Loucy (cell line): Measurements from ENCODE around the gene HIGD2B.
"Not testable (repeated sequence)": the region's sequence is repeated elsewhere in the genome, so short reads cannot be mapped to it uniquely, and the experiment has no call there.

Experiments used
- H2AFZ ChIP-seq: fragments of 200-600 bp; sonication (generic); 2 replicates; pipeline ENCODE4 v1.6.0; 2016; ENCODE audit warnings: antibody characterized with exemption, mild to moderate bottlenecking, low read length, moderate library complexity
- H3F3A ChIP-seq: fragments of 200-600 bp; 2 replicates; pipeline ENCODE4 v1.6.0; 2016; ENCODE audit warnings: antibody characterized with exemption, low read depth, mild to moderate bottlenecking
- H3K27me3 ChIP-seq: fragments of 200-600 bp; sonication (generic); 2 replicates; pipeline ENCODE4 v1.6.1; 2014; ENCODE audit warnings: low read length, mild to moderate bottlenecking; ENCODE audit not compliant: insufficient read depth, poor library complexity, severe bottlenecking
- H3K36me3 ChIP-seq: fragments of 200-600 bp; sonication (generic); 2 replicates; pipeline ENCODE4 v1.6.1; 2016; ENCODE audit warnings: low read length; ENCODE audit not compliant: insufficient read depth
- H3K4me1 ChIP-seq: fragments of 200-600 bp; sonication (generic); 2 replicates; pipeline ENCODE4 v1.5.1; 2014; ENCODE audit warnings: low read length, mild to moderate bottlenecking; ENCODE audit not compliant: insufficient read depth, poor library complexity, severe bottlenecking
- H3K4me2 ChIP-seq: fragments of 200-600 bp; sonication (generic); 2 replicates; pipeline ENCODE4 v1.6.0; 2014; ENCODE audit warnings: antibody characterized with exemption, low read length, low read depth, mild to moderate bottlenecking; ENCODE audit not compliant: poor library complexity, severe bottlenecking
- H3K4me3 ChIP-seq: fragments of 200-600 bp; sonication (generic); 2 replicates; pipeline ENCODE4 v1.5.1; 2014; ENCODE audit warnings: low read length, mild to moderate bottlenecking, mixed read lengths; ENCODE audit not compliant: poor library complexity, severe bottlenecking
- H3K79me2 ChIP-seq: fragments of 200-600 bp; sonication (generic); 2 replicates; pipeline ENCODE4 v1.6.1; 2014; ENCODE audit warnings: low read length; ENCODE audit not compliant: insufficient read depth
- H3K9ac ChIP-seq: fragments of 200-600 bp; sonication (generic); 2 replicates; pipeline ENCODE4 v1.6.0; 2014; ENCODE audit warnings: mild to moderate bottlenecking, low read depth, low read length, moderate library complexity; ENCODE audit not compliant: poor library complexity, severe bottlenecking
- H3K9me2 ChIP-seq: fragments of 200-600 bp; sonication (generic); replicated peaks from 2 replicates; pipeline ENCODE4 v1.6.1; 2016; ENCODE audit warnings: low read depth, low read length, mixed read lengths
- H3K9me3 ChIP-seq: fragments of 200-600 bp; sonication (generic); 2 replicates; pipeline ENCODE4 v1.6.1; 2014; ENCODE audit warnings: mild to moderate bottlenecking, antibody characterized with exemption, low read length, low read depth; ENCODE audit not compliant: insufficient read depth
- H4K20me1 ChIP-seq: fragments of 200-600 bp; sonication (generic); 2 replicates; pipeline ENCODE4 v1.6.0; 2014; ENCODE audit warnings: antibody characterized with exemption, low read length, mild to moderate bottlenecking; ENCODE audit not compliant: insufficient read depth, poor library complexity, severe bottlenecking
- CTCF ChIP-seq: fragments of 200-600 bp; sonication (generic); conservative IDR thresholded peaks from 2 replicates; pipeline ENCODE4 v1.5.1; 2014; ENCODE audit warnings: mild to moderate bottlenecking, antibody characterized with exemption, low read length
- EZH2phosphoT487 ChIP-seq: fragments of 200-600 bp; IDR thresholded peaks from 2 replicates; pipeline ENCODE4 v1.6.1; 2018; ENCODE audit warnings: antibody characterized with exemption, mild to moderate bottlenecking, moderate library complexity, borderline replicate concordance

HIGD2B gene

GRCh38 chr15:72727154-72727553, 41.2 kb upstream of the HIGD2B start:
- Histone ChIP-seq H4K20me1 (no peaks in the 10 kb centered on the region), H3K4me2 (no peak overlapping the region), H3K9me2 (no peaks in the 10 kb centered on the region), H3K36me3 (no peaks in the 10 kb centered on the region), H3K9ac (no peak overlapping the region), H3K27me3 (no peaks in the 10 kb centered on the region), H2AFZ (no peak overlapping the region), H3K79me2 (no peaks in the 10 kb centered on the region), H3K9me3 (no peaks in the 10 kb centered on the region), H3F3A (no peaks in the 10 kb centered on the region), H3K4me3 (no peak overlapping the region), H3K4me1 (no peaks in the 10 kb centered on the region)
- no peak for TF ChIP-seq EZH2phosphoT487
- TF ChIP-seq CTCF, result no peak

GRCh38 chr15:72725851-72726250, 39.9 kb upstream of the HIGD2B start:
- H3K79me2 ChIP-seq, H3F3A ChIP-seq, H3K9me2 ChIP-seq, H4K20me1 ChIP-seq, H3K4me1 ChIP-seq, H3K9me3 ChIP-seq, H3K27me3 ChIP-seq, H3K4me2 ChIP-seq, H3K36me3 ChIP-seq, H3K9ac ChIP-seq, H2AFZ ChIP-seq, H3K4me3 ChIP-seq: not testable (repeated sequence)

DNA sequence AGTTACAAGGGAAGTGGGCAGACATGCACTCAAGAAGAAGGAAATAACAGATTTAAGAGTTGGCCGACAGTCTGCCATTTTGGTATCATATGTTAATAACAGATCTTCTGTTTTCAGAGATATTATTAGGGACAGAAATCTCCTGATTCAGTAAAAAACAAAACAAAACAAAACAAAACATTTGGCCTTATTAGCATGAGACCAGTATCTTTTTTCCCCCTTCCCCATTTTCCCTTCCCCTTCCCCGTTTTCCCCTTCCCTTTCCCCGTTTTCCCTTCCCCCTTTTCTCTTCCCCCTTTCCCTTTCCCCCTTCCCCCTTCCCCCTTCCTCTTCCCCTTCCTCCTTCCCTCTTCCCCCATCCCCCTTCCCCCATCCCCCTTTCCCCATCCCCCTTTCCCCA, 39.5 kb upstream of the HIGD2B start:
- TF ChIP-seq CTCF (no peak), EZH2phosphoT487 (no peak)
- no peak overlapping the region for H3K4me2 ChIP-seq

GRCh38 chr15:72724028-72724427, 38.0 kb upstream of the HIGD2B start:
- Histone ChIP-seq H3K9me2 (no peaks in the 10 kb centered on the region), H3K79me2 (no peaks in the 10 kb centered on the region), H3K36me3 (no peaks in the 10 kb centered on the region), H3K27me3 (no peaks in the 10 kb centered on the region), H3K4me2 (no peak overlapping the region), H3K4me1 (no peaks in the 10 kb centered on the region), H2AFZ (no peak overlapping the region), H3K9me3 (no peaks in the 10 kb centered on the region), H3K9ac (no peak overlapping the region), H4K20me1 (no peaks in the 10 kb centered on the region), H3F3A (no peaks in the 10 kb centered on the region), H3K4me3 (no peak overlapping the region)
- TF ChIP-seq CTCF, result no peak
- no peak for TF ChIP-seq EZH2phosphoT487

More for the DNA sequence above, 39.5 kb upstream of the HIGD2B start:
- H3K9ac ChIP-seq, result no peak overlapping the region
- H3K4me3 ChIP-seq, result no peak overlapping the region
- no peaks in the 10 kb centered on the region for H3K9me3 ChIP-seq
- H4K20me1 ChIP-seq, result no peaks in the 10 kb centered on the region
- H3F3A ChIP-seq, result no peaks in the 10 kb centered on the region
- H3K4me1 ChIP-seq, result no peaks in the 10 kb centered on the region
- no peaks in the 10 kb centered on the region for H3K27me3 ChIP-seq
- no peak overlapping the region for H2AFZ ChIP-seq
- H3K79me2 ChIP-seq, result no peaks in the 10 kb centered on the region
- no peaks in the 10 kb centered on the region for H3K36me3 ChIP-seq
- no peaks in the 10 kb centered on the region for H3K9me2 ChIP-seq
